GM12878 (cell line): Measurements from ENCODE around the gene MCM6.

Source experiments
- CBFB ChIP-seq: IDR thresholded peaks from 2 replicates; pipeline ENCODE4 v1.6.1; 2016; ENCODE audit warnings: antibody characterized with exemption, low read depth
- CHD2 ChIP-seq: IDR thresholded peaks from 2 replicates; pipeline ENCODE4 v1.6.1; 2011; ENCODE audit warnings: low read depth, low read length, improper control_type of control experiment, borderline replicate concordance
- CTCF ChIP-seq, 3 experiments: IDR thresholded peaks in 2 of 3; conservative IDR thresholded peaks in 1 of 3; 2 replicates each; pipeline ENCODE4 v1.5.1; 2011; ENCODE audit warnings: low read depth in 3 of 3, low read length in 3 of 3, mild to moderate bottlenecking in 3 of 3, control low read depth in 2 of 3, moderate library complexity in 2 of 3, inconsistent platforms in 1 of 3, mixed read lengths in 1 of 3; ENCODE audit not compliant: control insufficient read depth in 2 of 3, insufficient read depth in 1 of 3; ENCODE audit errors: extremely low read depth in 1 of 3
- ELK1 ChIP-seq: IDR thresholded peaks from 2 replicates; pipeline ENCODE4 v1.6.1; 2012; ENCODE audit warnings: low read depth, low read length, improper control_type of control experiment
- EP300 ChIP-seq, 2 experiments: fragments of 150-350 bp in 1 of 2; IDR thresholded peaks; 2 replicates each; pipeline ENCODE4 v1.6.1; 2011 to 2012; ENCODE audit warnings: low read depth in 2 of 2, low read length in 2 of 2, borderline replicate concordance in 1 of 2, improper control_type of control experiment in 1 of 2, inconsistent platforms in 1 of 2; ENCODE audit not compliant: control insufficient read depth in 1 of 2
- FOXM1 ChIP-seq: IDR thresholded peaks from 2 replicates; pipeline ENCODE4 v1.6.1; 2012; ENCODE audit warnings: low read depth, mild to moderate bottlenecking, inconsistent platforms, low read length, moderate library complexity
- KDM1A ChIP-seq: fragments of 200-600 bp; sonication (generic); IDR thresholded peaks from 2 replicates; pipeline ENCODE4 v1.6.1; 2016; ENCODE audit warnings: borderline replicate concordance
- MLLT1 ChIP-seq: fragments of 450-650 bp; IDR thresholded peaks from 2 replicates; pipeline ENCODE4 v1.6.1; 2016; ENCODE audit warnings: mild to moderate bottlenecking
- NR2C2 ChIP-seq: IDR thresholded peaks from 2 replicates; pipeline ENCODE4 v1.6.1; 2011; ENCODE audit warnings: borderline replicate concordance, low read depth; ENCODE audit not compliant: control insufficient read depth, insufficient read length
- SMC3 ChIP-seq: IDR thresholded peaks from 2 replicates; pipeline ENCODE4 v1.6.1; 2011; ENCODE audit warnings: low read length, improper control_type of control experiment, borderline replicate concordance
- USF2 ChIP-seq: IDR thresholded peaks from 2 replicates; pipeline ENCODE4 v1.6.1; 2011; ENCODE audit warnings: low read depth, low read length, improper control_type of control experiment, borderline replicate concordance
- ZNF24 ChIP-seq: fragments of 450-650 bp; IDR thresholded peaks from 2 replicates; pipeline ENCODE4 v1.6.1; 2017; ENCODE audit warnings: antibody characterized with exemption, mild to moderate bottlenecking

GRCh38 chr2:135800513-135801460 lies 75.5 kb downstream of the MCM6 start:
- TF ChIP-seq NR2C2 (no peak), USF2 (no peak), CTCF (IDR thresholded peaks at IDR 0.05 in 2 of 3, conservative IDR thresholded peaks at IDR 0.05 in 1 of 3; ENCODE audit: control insufficient read depth in 2 of 3, extremely low read depth in 1 of 3, insufficient read depth in 1 of 3, low read depth in 3 of 3, low read length in 3 of 3) (no peak), CBFB (no peak), MLLT1 (no peak), KDM1A (no peak), EP300 (IDR thresholded peaks at IDR 0.05; ENCODE audit: borderline replicate concordance in 1 of 2, control insufficient read depth in 1 of 2, low read depth in 2 of 2, low read length in 2 of 2) (no peak), ELK1 (no peak), SMC3 (no peak), CHD2 (no peak), ZNF24 (no peak), FOXM1 (no peak)
